NCI-H2171 (cell line): ENCODE data around the gene EMC7.
"Not testable (repeated sequence)": the region's sequence is repeated elsewhere in the genome, so short reads cannot be mapped to it uniquely, and the experiment has no call there.

Experiments
- DNase-seq: peaks from one replicate; lab custom pipeline; 2025; lab: John Stamatoyannopoulos, UW

The EMC7 gene

GRCh38 chr15:34101366-34102174 is at the start of gene EMC7, which contains the start of gene PGBD4:
Gene EMC7 (minus strand): TSS chr15:34101862. CDS start chr15:34101839, 23 bp downstream.
Gene PGBD4 (plus strand): TSS chr15:34102083. CDS start chr15:34102532, 449 bp downstream.
- DNase-seq, result peak; percentile 97

GRCh38 chr15:34147371-34148140 is 45.9 kb upstream of the EMC7 start:
- DNase-seq, result no peak

- no peak for DNase-seq
These were observed 31.8 kb upstream of the EMC7 start for GRCh38 chr15:34133511-34133910.

- no peak for DNase-seq
These were observed 31.2 kb upstream of the EMC7 start for GRCh38 chr15:34132881-34133280.

- DNase-seq, result no peak
These were observed 27.2 kb upstream of the EMC7 start for GRCh38 chr15:34128898-34129297.

GRCh38 chr15:34126522-34126921 is 24.9 kb upstream of the EMC7 start:
- no peak for DNase-seq

GRCh38 chr15:34125945-34126344 is 24.3 kb upstream of the EMC7 start:
- DNase-seq, result no peak

GRCh38 chr15:34124651-34125050 is 23.0 kb upstream of the EMC7 start:
- no peak for DNase-seq

GRCh38 chr15:34122771-34123183 is 21.1 kb upstream of the EMC7 start:
- DNase-seq, result no peak

GRCh38 chr15:34121786-34122185 is 20.1 kb upstream of the EMC7 start:
- not testable (repeated sequence) for DNase-seq

- not testable (repeated sequence) for DNase-seq
These were observed 18.8 kb upstream of the EMC7 start for GRCh38 chr15:34120420-34120819.

- DNase-seq, result peak; percentile 6
These were observed 17.6 kb upstream of the EMC7 start for GRCh38 chr15:34119291-34119690.

GRCh38 chr15:34116620-34117019 is 15.0 kb upstream of the EMC7 start:
- peak; percentile 13 for DNase-seq

GRCh38 chr15:34114739-34115138 is 13.1 kb upstream of the EMC7 start:
- no peak for DNase-seq

- DNase-seq, result no peak
These were observed 12.6 kb upstream of the EMC7 start for GRCh38 chr15:34114215-34114614.

GRCh38 chr15:34111488-34111887 is 9.8 kb upstream of the EMC7 start:
- DNase-seq, result no peak

- peak; percentile 15 for DNase-seq
These were observed 8.4 kb upstream of the EMC7 start for GRCh38 chr15:34109797-34110663.

- no peak for DNase-seq
These were observed 5.7 kb upstream of the EMC7 start for GRCh38 chr15:34107315-34107714.

GRCh38 chr15:34106423-34106822 is 4.8 kb upstream of the EMC7 start:
- no peak for DNase-seq

GRCh38 chr15:34102175-34102925 is 688 bp upstream of the EMC7 start:
- DNase-seq, result no peak

- no peak for DNase-seq
These were observed 1.7 kb downstream of the EMC7 start for GRCh38 chr15:34099914-34100313.
